Keratinocyte (primary cell): Measurements from ENCODE around the gene ZSCAN23.

Source experiments
- EZH2 ChIP-seq: IDR thresholded peaks from one replicate; pipeline ENCODE4 v1.6.1; 2012; ENCODE audit warnings: inconsistent platforms, mild to moderate bottlenecking, low read length, moderate library complexity
- TF ChIP-seq, protein P1 (sequence below), 3 experiments: IDR thresholded peaks in 1 of 3; conservative IDR thresholded peaks in 1 of 3; optimal IDR thresholded peaks in 1 of 3; 2 replicates in 2 of 3; 3 replicates in 1 of 3; pipeline versions ENCODE3 to v1.5.1; 2011; ENCODE audit warnings: low read length in 3 of 3, mild to moderate bottlenecking in 3 of 3, moderate library complexity in 2 of 3, control low read depth in 1 of 3, inconsistent platforms in 1 of 3; ENCODE audit not compliant: insufficient read depth in 2 of 3; ENCODE audit errors: extremely low read depth in 1 of 3

DNA sequence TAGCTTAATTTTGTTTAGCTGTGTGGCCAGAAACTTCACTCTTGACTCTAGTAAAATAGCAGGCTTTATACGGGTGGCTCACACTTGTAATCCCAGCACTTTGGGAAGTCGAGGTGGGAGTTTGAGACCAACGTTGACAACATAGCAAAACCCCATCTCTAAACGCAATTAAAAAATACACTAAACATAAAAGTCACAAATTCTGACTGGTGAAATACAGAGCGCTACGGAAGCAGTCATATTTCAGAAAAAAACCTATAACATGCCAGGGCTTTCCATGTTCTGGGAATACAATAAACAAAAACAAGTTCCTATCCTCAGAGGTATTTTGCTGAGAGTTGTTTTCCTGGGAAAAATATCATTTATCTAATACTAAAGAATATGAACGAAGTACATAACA lies 24.8 kb upstream of the ZSCAN23 start:
- TF ChIP-seq, protein P1, sequence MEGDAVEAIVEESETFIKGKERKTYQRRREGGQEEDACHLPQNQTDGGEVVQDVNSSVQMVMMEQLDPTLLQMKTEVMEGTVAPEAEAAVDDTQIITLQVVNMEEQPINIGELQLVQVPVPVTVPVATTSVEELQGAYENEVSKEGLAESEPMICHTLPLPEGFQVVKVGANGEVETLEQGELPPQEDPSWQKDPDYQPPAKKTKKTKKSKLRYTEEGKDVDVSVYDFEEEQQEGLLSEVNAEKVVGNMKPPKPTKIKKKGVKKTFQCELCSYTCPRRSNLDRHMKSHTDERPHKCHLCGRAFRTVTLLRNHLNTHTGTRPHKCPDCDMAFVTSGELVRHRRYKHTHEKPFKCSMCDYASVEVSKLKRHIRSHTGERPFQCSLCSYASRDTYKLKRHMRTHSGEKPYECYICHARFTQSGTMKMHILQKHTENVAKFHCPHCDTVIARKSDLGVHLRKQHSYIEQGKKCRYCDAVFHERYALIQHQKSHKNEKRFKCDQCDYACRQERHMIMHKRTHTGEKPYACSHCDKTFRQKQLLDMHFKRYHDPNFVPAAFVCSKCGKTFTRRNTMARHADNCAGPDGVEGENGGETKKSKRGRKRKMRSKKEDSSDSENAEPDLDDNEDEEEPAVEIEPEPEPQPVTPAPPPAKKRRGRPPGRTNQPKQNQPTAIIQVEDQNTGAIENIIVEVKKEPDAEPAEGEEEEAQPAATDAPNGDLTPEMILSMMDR (optimal IDR thresholded peaks at IDR 0.05 in 1 of 3, IDR thresholded peaks at IDR 0.05 in 1 of 3, conservative IDR thresholded peaks at IDR 0.05 in 1 of 3; ENCODE audit: extremely low read depth in 1 of 3, insufficient read depth in 2 of 3, low read length in 3 of 3), result no peak
- TF ChIP-seq EZH2, result no peak
